ENCODE measurements around the gene TOP3B.
A peak's percentile ranks its signal among the peaks of the same experiment; 100 is the strongest.

TOP3B gene

GRCh38 chr22:21981874-21982273 is 713 bp downstream of the TOP3B start:
- no peak for DNase-seq (ENCODE audit: low spot score)

DNA sequence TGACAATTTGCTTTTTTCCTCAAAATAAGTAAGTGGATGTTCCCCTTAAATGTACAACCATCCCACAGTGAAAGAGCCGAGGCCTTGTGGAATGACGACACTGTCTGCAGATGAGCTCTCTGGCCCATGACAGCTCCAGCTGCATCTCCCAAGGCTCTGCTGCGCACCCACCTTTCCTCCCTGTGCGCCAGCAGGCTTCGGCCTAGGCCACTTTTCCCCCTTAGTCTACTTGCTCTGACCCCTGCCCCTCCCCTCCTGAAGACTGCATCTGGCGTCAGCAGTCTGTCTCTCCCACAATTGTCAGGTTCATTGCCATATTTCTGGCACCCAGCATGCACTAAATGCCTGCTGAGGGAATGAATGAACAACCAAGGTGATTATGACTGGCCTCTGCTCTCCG is 2.0 kb downstream of the TOP3B start:
- DNase-seq (ENCODE audit: low spot score), result no peak

GRCh38 chr22:21978564-21979386 is 3.8 kb downstream of the TOP3B start:
- no peak for DNase-seq (ENCODE audit: low spot score)

GRCh38 chr22:21977814-21978213 is 4.8 kb downstream of the TOP3B start:
- DNase-seq (ENCODE audit: low spot score), result no peak

- DNase-seq (ENCODE audit: low spot score), result no peak
These were observed 6.7 kb downstream of the TOP3B start for GRCh38 chr22:21975854-21976345.

GRCh38 chr22:21975273-21975672 is 7.3 kb downstream of the TOP3B start:
- no peak for DNase-seq (ENCODE audit: low spot score)

- no peak for DNase-seq (ENCODE audit: low spot score)
These were observed 8.4 kb downstream of the TOP3B start for GRCh38 chr22:21974058-21974649.

DNA sequence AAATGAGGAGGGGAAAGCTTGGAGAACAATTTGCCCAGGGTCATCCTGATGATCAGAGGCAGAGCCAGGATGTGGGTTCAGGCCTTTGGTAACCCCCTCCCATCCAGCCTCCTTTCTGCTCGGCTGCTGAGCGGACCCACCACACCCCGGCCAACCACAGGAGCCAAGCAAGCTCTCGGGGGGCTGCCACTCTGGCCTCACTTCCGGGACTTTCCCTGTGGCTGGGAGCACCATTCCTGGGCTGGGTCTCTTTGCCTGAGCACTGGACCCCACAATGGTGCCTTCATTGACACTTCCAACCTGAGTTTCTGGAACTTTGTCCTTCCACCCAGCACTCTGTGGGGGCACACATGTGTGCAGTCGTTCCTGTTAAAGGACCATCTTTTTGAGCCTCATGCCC is 9.8 kb downstream of the TOP3B start:
- no peak for DNase-seq (ENCODE audit: low spot score)

GRCh38 chr22:21972293-21972779 is 10.3 kb downstream of the TOP3B start:
- DNase-seq (ENCODE audit: low spot score), result peak; percentile 81

DNA sequence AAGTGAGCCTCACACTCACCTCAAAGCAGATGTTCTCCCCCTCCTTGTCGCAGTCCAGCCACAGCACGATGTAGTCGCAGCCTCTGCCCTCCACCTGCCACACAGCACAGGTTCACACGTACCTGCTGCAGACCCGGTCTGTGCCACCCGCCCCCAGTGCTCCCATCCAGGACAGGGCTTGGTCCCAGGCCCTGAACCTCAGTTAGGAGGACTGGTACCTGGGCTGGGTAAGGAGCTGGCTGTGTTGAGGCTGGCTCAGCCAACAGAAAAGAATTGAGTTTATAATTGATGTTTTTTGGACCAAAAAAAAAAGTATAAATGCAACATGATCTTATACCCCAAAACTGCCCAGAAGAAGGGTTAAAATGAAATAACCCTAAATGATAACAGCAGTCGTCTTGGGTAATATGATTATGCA is 10.7 kb downstream of the TOP3B start:
- DNase-seq (ENCODE audit: low spot score), result no peak

GRCh38 chr22:21970800-21971617 is 11.6 kb downstream of the TOP3B start:
- DNase-seq (ENCODE audit: low spot score), result no peak

DNA sequence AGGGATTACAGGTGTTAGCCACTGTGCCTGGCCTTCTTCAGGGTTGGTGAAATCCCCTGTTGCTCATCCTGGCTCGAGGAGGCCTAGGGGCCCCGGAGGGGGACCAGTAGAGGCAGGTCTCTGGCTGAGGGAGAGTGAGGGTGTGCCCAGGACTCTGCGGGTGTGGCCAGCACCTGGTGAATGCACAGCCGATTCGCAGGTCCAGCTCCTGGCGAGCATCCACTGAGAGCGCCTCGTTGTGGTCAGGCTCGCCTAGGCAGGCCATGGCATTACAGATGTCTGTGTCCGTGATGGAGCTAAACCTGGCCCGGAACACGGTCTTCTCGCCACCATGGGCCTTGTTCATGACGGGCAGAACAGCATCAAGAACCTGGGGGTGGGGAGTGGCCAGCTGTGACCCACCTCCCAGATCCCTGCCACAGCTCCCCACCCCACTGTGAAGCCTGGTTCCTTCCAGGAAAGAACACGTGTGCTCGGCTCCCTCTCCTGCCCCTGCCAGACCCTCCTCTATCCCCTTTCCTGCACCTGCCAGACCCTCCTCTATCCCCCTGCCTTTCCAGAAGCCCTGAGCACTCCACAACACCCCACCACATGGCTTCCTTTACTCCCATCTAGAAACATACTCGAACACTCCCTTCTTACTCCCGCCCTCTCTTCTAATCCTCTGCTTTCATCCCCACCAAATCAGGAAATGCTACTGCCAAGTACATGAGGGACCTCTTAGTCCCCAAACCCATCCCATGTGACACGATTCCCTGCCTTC is 12.4 kb downstream of the TOP3B start:
- DNase-seq (ENCODE audit: low spot score), result no peak

GRCh38 chr22:21968452-21969129 is 14.0 kb downstream of the TOP3B start:
- no peak for DNase-seq (ENCODE audit: low spot score)

- no peak for DNase-seq (ENCODE audit: low spot score)
These were observed 14.8 kb downstream of the TOP3B start for GRCh38 chr22:21967693-21968271.

DNA sequence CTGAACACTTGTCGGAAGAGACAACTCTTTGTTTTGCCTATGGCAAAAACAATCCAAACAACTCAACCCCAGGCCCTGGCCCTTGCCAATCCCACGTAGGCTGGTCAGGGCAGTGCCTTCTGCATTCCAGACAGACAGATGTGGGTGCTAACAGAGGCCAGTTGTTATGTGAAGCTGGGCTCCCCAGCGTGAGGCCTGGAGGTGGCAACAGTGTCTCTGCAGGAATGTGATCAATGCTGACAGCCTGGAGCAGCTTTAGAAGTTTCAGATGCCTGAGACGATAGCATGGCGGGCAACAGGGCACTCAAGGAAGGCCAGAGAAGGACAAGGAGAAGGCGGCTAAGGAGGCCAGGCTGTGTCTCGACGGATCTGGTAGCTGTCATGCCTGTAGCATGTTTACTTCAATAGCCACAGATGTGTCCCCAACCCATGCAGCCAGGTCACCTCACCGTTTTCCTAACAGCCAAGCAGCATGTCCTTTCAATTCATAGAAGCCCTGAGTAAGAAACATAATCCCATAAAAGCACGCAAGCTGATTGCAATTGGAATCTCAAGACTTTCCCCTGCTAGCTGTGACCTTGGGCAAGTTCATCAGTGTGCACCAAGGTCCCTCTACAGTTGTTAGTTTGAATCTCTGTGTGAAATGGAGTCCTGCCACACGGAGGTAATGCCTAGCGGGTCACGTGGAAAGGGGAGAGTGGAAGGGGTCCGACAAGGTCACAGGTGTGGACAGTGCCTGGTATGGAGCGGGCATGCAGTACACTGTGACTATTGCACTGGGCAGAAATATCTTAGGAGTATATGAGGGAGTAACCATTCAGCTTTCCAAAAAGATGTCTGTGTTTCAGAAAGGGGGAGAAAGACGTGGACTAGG is 15.7 kb downstream of the TOP3B start:
- DNase-seq (ENCODE audit: low spot score), result no peak

GRCh38 chr22:21965762-21966288 is 16.8 kb downstream of the TOP3B start:
- DNase-seq (ENCODE audit: low spot score), result no peak

DNA sequence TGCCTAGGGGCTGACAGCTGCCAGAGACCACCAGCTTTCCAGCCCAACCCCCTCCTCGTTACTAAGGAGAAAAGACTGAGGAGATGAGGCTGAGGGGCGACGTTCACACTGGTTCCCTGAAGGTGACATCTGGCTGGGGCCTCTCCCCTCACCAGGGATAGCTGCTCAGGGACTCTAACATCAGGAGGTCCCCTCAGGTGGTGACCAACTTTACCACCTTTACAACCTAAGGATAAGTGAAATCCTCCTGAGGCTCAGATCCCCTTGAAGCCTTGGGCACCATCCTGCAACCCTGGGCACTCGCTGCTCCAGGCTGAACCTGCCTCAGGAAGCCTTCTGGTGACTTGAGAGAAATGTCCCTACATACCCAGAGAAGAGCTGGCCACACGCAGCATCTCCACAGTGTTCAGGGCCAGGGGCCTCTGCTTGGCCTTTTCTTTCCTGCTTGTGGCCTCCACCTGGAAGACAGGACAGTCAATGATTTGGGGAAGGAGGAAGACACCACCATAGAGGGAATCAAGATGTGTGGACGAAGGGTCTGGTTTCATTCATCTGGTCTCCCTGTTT is 17.6 kb downstream of the TOP3B start:
- DNase-seq (ENCODE audit: low spot score), result no peak

DNA sequence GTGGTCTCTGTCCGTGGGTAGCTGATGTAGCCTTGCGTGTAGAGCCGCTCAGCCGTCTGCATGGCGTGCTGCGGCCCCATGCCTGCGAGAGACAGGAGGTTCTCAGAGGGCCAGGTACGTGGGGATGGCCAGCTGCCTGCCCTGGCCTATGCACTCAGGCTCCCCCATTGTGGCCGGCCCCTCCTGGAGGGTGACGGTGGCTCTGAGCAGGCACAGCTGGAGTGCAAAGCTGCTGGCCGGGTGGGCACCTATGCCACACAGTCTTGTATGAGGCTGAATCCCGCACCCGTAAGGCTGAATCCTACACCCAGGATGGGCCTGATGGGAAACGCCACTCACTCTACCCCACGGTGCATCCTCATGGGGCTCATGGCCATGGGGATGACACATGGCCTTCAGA is 18.4 kb downstream of the TOP3B start:
- no peak for DNase-seq (ENCODE audit: low spot score)

DNA sequence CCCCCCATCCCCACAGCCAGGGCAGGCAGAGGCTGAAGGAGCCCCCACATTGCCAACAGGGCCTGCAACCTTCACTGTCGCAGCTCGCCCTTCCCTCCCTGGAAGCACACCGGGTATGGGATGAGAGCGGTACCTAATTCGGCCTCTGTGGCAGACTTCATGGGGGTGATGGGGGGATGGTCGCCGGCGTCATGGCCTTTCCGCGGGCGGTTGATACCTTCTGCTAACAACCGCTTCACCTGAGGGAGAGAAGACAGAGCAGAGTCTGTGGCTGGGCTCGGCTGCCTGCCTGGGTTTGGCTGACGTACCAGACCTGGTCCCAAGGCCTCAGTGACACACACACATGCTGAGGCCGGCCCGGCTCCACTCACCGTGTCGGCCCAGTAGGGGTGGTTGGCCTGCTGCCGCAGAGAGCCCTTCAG is 18.8 kb downstream of the TOP3B start:
- DNase-seq (ENCODE audit: low spot score), result no peak
